Measurements from ENCODE around the gene ST6GALNAC1. TPM values are rescaled to one million over a fixed set of nuclear protein-coding genes. Genes with fewer than 3 reads are reported as not detected.

Gene ST6GALNAC1, protein sequence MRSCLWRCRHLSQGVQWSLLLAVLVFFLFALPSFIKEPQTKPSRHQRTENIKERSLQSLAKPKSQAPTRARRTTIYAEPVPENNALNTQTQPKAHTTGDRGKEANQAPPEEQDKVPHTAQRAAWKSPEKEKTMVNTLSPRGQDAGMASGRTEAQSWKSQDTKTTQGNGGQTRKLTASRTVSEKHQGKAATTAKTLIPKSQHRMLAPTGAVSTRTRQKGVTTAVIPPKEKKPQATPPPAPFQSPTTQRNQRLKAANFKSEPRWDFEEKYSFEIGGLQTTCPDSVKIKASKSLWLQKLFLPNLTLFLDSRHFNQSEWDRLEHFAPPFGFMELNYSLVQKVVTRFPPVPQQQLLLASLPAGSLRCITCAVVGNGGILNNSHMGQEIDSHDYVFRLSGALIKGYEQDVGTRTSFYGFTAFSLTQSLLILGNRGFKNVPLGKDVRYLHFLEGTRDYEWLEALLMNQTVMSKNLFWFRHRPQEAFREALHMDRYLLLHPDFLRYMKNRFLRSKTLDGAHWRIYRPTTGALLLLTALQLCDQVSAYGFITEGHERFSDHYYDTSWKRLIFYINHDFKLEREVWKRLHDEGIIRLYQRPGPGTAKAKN
- not detected in 2 replicates for total RNA-seq

DNA sequence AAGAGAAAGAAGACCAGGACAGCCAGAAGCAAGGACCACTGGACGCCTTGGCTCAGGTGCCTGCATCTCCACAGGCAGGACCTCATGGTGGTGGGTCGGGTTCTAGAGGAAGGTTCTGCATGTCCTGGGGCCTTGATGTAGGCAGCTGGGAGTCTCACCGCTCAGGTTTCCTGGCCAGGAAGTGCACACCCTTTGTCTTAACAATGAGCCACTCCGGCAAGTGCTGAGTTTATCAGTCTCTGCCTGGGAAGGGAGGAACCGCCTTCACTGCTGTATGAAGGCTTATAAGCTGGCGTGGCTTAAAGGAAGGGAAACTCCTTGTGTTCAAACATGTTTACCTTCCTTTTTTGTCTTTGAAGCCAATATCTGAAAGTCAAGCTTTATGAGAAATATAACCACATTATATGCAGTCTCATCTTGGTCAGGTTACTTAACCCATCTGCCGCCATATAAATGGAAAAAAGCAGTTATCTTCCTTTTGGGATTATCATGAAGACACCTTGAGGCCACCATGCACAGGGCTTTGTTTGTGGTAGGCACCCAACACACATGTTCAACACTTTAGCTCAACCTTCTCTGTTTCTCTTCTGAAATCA, at the start of gene ST6GALNAC1:
Gene ST6GALNAC1 (minus strand): TSS at position 205 of the 596 bp plus-strand sequence. CDS start 119 bp downstream, at position 86.

GRCh38 chr17:76585649-76586593, 57.6 kb downstream of the ST6GALNAC1 start, which contains the start of gene ST6GALNAC2:
TSS of gene ST6GALNAC2 (minus strand) at chr17:76585860. CDS start at chr17:76585808, 52 bp downstream.

Small RNA genes lying within 50 kb of the gene (small RNA-seq; reads per million reads assigned to genes)
- not detected for gene AC015802.2
- not detected for gene RNU6-227P

Other genes starting within 250 kb of the ST6GALNAC1 start
- gene UBE2O, start 190.6 kb downstream of the ST6GALNAC1 start, total RNA-seq: 26.1 and 26.8 TPM in 2 replicates
- gene AANAT, start 176.2 kb downstream of the ST6GALNAC1 start, total RNA-seq: not detected in 2 replicates
- 18.0 and 29.7 TPM in 2 replicates for gene RHBDF2, start 142.3 kb downstream of the ST6GALNAC1 start, total RNA-seq
- 0.38 and 0.65 TPM in 2 replicates for gene CYGB, start 106.0 kb downstream of the ST6GALNAC1 start, total RNA-seq
- under 0.01 TPM in 1 of 2 replicates, not detected in the other for gene PRCD, start 103.7 kb downstream of the ST6GALNAC1 start, total RNA-seq
- under 0.01 and 0.10 TPM in 2 replicates for gene ST6GALNAC2, start 57.9 kb downstream of the ST6GALNAC1 start, total RNA-seq
- 142 and 166 TPM in 2 replicates for gene MXRA7, start 67.2 kb upstream of the ST6GALNAC1 start, total RNA-seq
- gene JMJD6, start 82.8 kb upstream of the ST6GALNAC1 start, total RNA-seq: 14.0 and 19.0 TPM in 2 replicates
- gene METTL23, start 83.1 kb upstream of the ST6GALNAC1 start, total RNA-seq: 19.9 and 22.9 TPM in 2 replicates
- gene SRSF2, start 93.6 kb upstream of the ST6GALNAC1 start, total RNA-seq: 187 and 236 TPM in 2 replicates
- 27.8 and 36.5 TPM in 2 replicates for gene MFSD11, start 94.4 kb upstream of the ST6GALNAC1 start, total RNA-seq
- gene MGAT5B, start 224.6 kb upstream of the ST6GALNAC1 start, total RNA-seq: 2.0 and 2.2 TPM in 2 replicates